ENCODE data around the gene OR9A2.

OR9A2 gene

GRCh38 chr7:143043391-143043790, 16.5 kb upstream of the OR9A2 start:
- DNase-seq (ENCODE audit: insufficient read length, low spot score) (no peak), FAIRE-seq (no peak)
- TF ChIP-seq CTCF (IDR thresholded peaks at IDR 0.05; ENCODE audit: insufficient read depth, missing control alignments), result no peak

GRCh38 chr7:143042790-143043271, 15.9 kb upstream of the OR9A2 start:
- FAIRE-seq (no peak), DNase-seq (ENCODE audit: insufficient read length, low spot score) (no peak)
- no peak for TF ChIP-seq CTCF (IDR thresholded peaks at IDR 0.05; ENCODE audit: insufficient read depth, missing control alignments)

- TF ChIP-seq CTCF (IDR thresholded peaks at IDR 0.05; ENCODE audit: insufficient read depth, missing control alignments), result no peak
- no peak for FAIRE-seq
- DNase-seq (ENCODE audit: insufficient read length, low spot score), result no peak
Measured at GRCh38 chr7:143042159-143042789, 15.3 kb upstream of the OR9A2 start.

GRCh38 chr7:143041346-143041745, 14.4 kb upstream of the OR9A2 start:
- TF ChIP-seq CTCF (IDR thresholded peaks at IDR 0.05; ENCODE audit: insufficient read depth, missing control alignments), result no peak
- no peak for FAIRE-seq
- no peak for DNase-seq (ENCODE audit: insufficient read length, low spot score)

GRCh38 chr7:143040209-143040715, 13.3 kb upstream of the OR9A2 start:
- no peak for DNase-seq (ENCODE audit: insufficient read length, low spot score)

GRCh38 chr7:143038635-143039034, 11.7 kb upstream of the OR9A2 start:
- no peak for TF ChIP-seq CTCF (IDR thresholded peaks at IDR 0.05; ENCODE audit: insufficient read depth, missing control alignments)
- DNase-seq (ENCODE audit: insufficient read length, low spot score) (no peak), FAIRE-seq (no peak)

More at GRCh38 chr7:143040209-143040715, 13.3 kb upstream of the OR9A2 start:
- FAIRE-seq, result no peak
- TF ChIP-seq CTCF (IDR thresholded peaks at IDR 0.05; ENCODE audit: insufficient read depth, missing control alignments), result no peak

- TF ChIP-seq CTCF (IDR thresholded peaks at IDR 0.05; ENCODE audit: insufficient read depth, missing control alignments), result no peak
- DNase-seq (ENCODE audit: insufficient read length, low spot score), result no peak
- no peak for FAIRE-seq
Measured at GRCh38 chr7:143027683-143028082, 751 bp upstream of the OR9A2 start.
